ENCODE measurements around the gene ITCH.
"Not testable (repeated sequence)": the region's sequence is repeated elsewhere in the genome, so short reads cannot be mapped to it uniquely, and the experiment has no call there.

ITCH gene

GRCh38 chr20:34514897-34515483 is 151.9 kb downstream of the ITCH start:
- no peak for FAIRE-seq

GRCh38 chr20:34515484-34516246 is 152.6 kb downstream of the ITCH start:
- FAIRE-seq, result no peak

GRCh38 chr20:34516247-34517113 is 153.4 kb downstream of the ITCH start, which contains the start of gene DYNLRB1:
Gene DYNLRB1 (plus strand): TSS chr20:34516422. CDS start chr20:34516459, 37 bp downstream.
- FAIRE-seq, result peak; percentile 88

- FAIRE-seq, result no peak
Measured at GRCh38 chr20:34517114-34517505, 154.0 kb downstream of the ITCH start.

- not testable (repeated sequence) for FAIRE-seq
Measured at GRCh38 chr20:34518863-34519262, 155.8 kb downstream of the ITCH start.

- FAIRE-seq, result not testable (repeated sequence)
Measured at GRCh38 chr20:34519841-34520240, 156.8 kb downstream of the ITCH start.

GRCh38 chr20:34522969-34523871 is 160.1 kb downstream of the ITCH start:
- FAIRE-seq, result no peak

GRCh38 chr20:34524426-34524825 is 161.4 kb downstream of the ITCH start:
- FAIRE-seq, result no peak

- no peak for FAIRE-seq
Measured at GRCh38 chr20:34525342-34525708, 162.3 kb downstream of the ITCH start.

GRCh38 chr20:34525709-34526416 is 162.8 kb downstream of the ITCH start:
- no peak for FAIRE-seq

- no peak for FAIRE-seq
Measured at GRCh38 chr20:34526466-34526865, 163.4 kb downstream of the ITCH start.

GRCh38 chr20:34527016-34527415 is 163.9 kb downstream of the ITCH start:
- no peak for FAIRE-seq

GRCh38 chr20:34528921-34529297 is 165.8 kb downstream of the ITCH start:
- FAIRE-seq, result no peak

GRCh38 chr20:34529742-34530141 is 166.7 kb downstream of the ITCH start:
- FAIRE-seq, result no peak

- no peak for FAIRE-seq
Measured at GRCh38 chr20:34530342-34530741, 167.3 kb downstream of the ITCH start.

GRCh38 chr20:34531608-34532265 is 168.7 kb downstream of the ITCH start:
- no peak for FAIRE-seq

GRCh38 chr20:34532320-34532719 is 169.2 kb downstream of the ITCH start:
- no peak for FAIRE-seq

- FAIRE-seq, result no peak
Measured at GRCh38 chr20:34532756-34533155, 169.7 kb downstream of the ITCH start.

- no peak for FAIRE-seq
Measured at GRCh38 chr20:34534391-34535165, 171.5 kb downstream of the ITCH start.

GRCh38 chr20:34535301-34535840 is 172.3 kb downstream of the ITCH start:
- FAIRE-seq, result no peak
